PC-9 (cell line): Measurements from ENCODE around the gene ATL1. TPM values are rescaled to one million over a fixed set of nuclear protein-coding genes. Genes with fewer than 3 reads are reported as not detected.
A peak's percentile ranks its signal among the peaks of the same experiment; 100 is the strongest.

Experiments
- BruUV-seq: library from RNA; stranded (reverse); fragments of 400-500 nt; replicated peaks from 2 replicates; lab custom pipeline; 2021; lab: Mats Ljungman, UMichigan
- CTCF ChIA-PET: fragments of 300-600 bp; sonication (Branson Sonifier 250); formaldehyde crosslinking; loops from one replicate; lab custom pipeline; 2022; ENCODE audit warnings: antibody characterized with exemption; lab: Charles Lee
- POLR2A ChIA-PET: fragments of 300-600 bp; sonication (Branson Sonifier 250); formaldehyde crosslinking; loops from one replicate; lab custom pipeline; 2022; ENCODE audit warnings: antibody characterized with exemption; ENCODE audit not compliant: unreplicated experiment; lab: Charles Lee
- DNase-seq, 2 experiments: peaks; one replicate each; pipeline versions ENCODE4 v3.0.0 to v3.0.0-alpha.2; 2015 to 2022; ENCODE audit warnings: mixed read lengths in 1 of 2
- H2AFZ ChIP-seq: fragments of 200-600 bp; sonication (generic); 2 replicates; pipeline ENCODE4 v1.8.1; 2017; ENCODE audit warnings: antibody characterized with exemption
- H3F3A ChIP-seq: fragments of 200-600 bp; sonication (generic); 2 replicates; pipeline ENCODE4 v1.8.1; 2017; ENCODE audit warnings: antibody characterized with exemption, mild to moderate bottlenecking, low read depth; ENCODE audit not compliant: insufficient read depth
- H3K27ac ChIP-seq: fragments of 200-600 bp; sonication (generic); 2 replicates; pipeline ENCODE4 v1.6.1; 2016; ENCODE audit warnings: mixed run types
- H3K27me3 ChIP-seq: fragments of 200-600 bp; sonication (generic); 2 replicates; pipeline ENCODE4 v1.6.1; 2016; ENCODE audit warnings: low read depth, mixed run types; ENCODE audit not compliant: insufficient read depth
- H3K36me3 ChIP-seq: fragments of 200-600 bp; sonication (generic); 2 replicates; pipeline ENCODE4 v1.6.1; 2016; ENCODE audit warnings: low read depth, mixed run types
- H3K4me1 ChIP-seq: fragments of 200-600 bp; sonication (generic); replicated peaks from 2 replicates; pipeline ENCODE4 v1.6.1; 2016; ENCODE audit warnings: mixed run types; ENCODE audit not compliant: insufficient read depth
- H3K4me2 ChIP-seq: fragments of 200-600 bp; sonication (generic); 2 replicates; pipeline ENCODE4 v1.6.1; 2017; ENCODE audit warnings: mixed run types
- H3K4me3 ChIP-seq: fragments of 200-600 bp; sonication (generic); 2 replicates; pipeline ENCODE4 v1.6.1; 2016; ENCODE audit warnings: mixed run types
- H3K79me2 ChIP-seq: fragments of 200-600 bp; sonication (generic); 2 replicates; pipeline ENCODE4 v1.6.1; 2017; ENCODE audit warnings: low read depth, mixed run types
- H3K9me2 ChIP-seq: fragments of 200-600 bp; sonication (generic); 2 replicates; pipeline ENCODE4 v1.8.1; 2017; ENCODE audit warnings: mild to moderate bottlenecking; ENCODE audit not compliant: insufficient read depth
- H3K9me3 ChIP-seq: fragments of 200-600 bp; sonication (generic); 2 replicates; pipeline ENCODE4 v1.8.1; 2016; ENCODE audit warnings: low read depth; ENCODE audit not compliant: insufficient read depth
- H4K20me1 ChIP-seq: fragments of 200-600 bp; sonication (generic); 2 replicates; pipeline ENCODE4 v1.8.1; 2017; ENCODE audit not compliant: insufficient read depth
- EZH2 ChIP-seq: fragments of 200-600 bp; sonication (generic); IDR thresholded peaks from 2 replicates; pipeline ENCODE4 v1.8.0; 2017; ENCODE audit warnings: antibody characterized with exemption, low read depth
- intact Hi-C: fragments of 100-400 bp; cut with micrococcal nuclease; formaldehyde crosslinking; loops from one replicate; pipeline ENCODE4 v1.10.0; 2022; ENCODE audit not compliant: unreplicated experiment
- total RNA-seq: library from RNA; stranded (reverse); gene quantifications from 2 replicates; pipeline ENCODE4 v1.2.3, GENCODE V29; 2021
- TF ChIP-seq, protein P1 (sequence below): fragments of 200-600 bp; sonication (generic); conservative IDR thresholded peaks from 2 replicates; pipeline ENCODE4 v1.6.1; 2017; ENCODE audit warnings: mixed run types, antibody characterized with exemption, mild to moderate bottlenecking, moderate library complexity

Gene ATL1
- total RNA-seq, 1 experiment from 2014 or later = 4.3 TPM

DNA sequence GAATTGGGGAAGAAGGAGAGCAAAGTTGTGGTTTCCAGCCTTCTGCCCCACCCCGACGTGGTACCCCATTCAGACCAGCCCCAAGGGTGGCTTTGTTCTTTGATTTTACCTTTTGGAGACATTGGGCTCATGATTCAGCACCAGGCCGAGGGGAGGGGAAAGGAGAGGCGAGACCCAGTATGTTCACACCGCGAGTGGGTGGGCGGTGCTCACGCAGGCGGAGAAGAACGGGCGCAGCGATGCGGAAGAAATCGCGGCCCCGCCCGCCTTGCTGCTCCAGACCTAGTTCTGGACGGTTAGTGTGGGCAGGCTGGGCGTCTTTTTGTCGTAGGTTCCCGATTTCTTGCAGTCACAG is 963 bp downstream of the ATL1 start:
- Histone ChIP-seq H3K9me3 (no peaks in the 10 kb centered on the region), H3K27me3 (peaks cover 8% of the 10 kb centered on the region; the same call in 1 of the 2 replicates), H4K20me1 (no peaks in the 10 kb centered on the region), H3K27ac (no peak overlapping the region), H2AFZ (peak overlapping the region; percentile 84), H3K79me2 (no peaks in the 10 kb centered on the region), H3K9me2 (no peaks in the 10 kb centered on the region), H3K36me3 (no peaks in the 10 kb centered on the region), H3K4me2 (peak overlapping the region; percentile 98), H3K4me3 (peak overlapping the region; percentile 74), H3F3A (no peaks in the 10 kb centered on the region; the same call in 1 of the 2 replicates), H3K4me1 (no peaks in the 10 kb centered on the region)
- CTCF ChIA-PET = no interaction called here
- no TSS peak for BruUV-seq
- TF ChIP-seq, protein P1, sequence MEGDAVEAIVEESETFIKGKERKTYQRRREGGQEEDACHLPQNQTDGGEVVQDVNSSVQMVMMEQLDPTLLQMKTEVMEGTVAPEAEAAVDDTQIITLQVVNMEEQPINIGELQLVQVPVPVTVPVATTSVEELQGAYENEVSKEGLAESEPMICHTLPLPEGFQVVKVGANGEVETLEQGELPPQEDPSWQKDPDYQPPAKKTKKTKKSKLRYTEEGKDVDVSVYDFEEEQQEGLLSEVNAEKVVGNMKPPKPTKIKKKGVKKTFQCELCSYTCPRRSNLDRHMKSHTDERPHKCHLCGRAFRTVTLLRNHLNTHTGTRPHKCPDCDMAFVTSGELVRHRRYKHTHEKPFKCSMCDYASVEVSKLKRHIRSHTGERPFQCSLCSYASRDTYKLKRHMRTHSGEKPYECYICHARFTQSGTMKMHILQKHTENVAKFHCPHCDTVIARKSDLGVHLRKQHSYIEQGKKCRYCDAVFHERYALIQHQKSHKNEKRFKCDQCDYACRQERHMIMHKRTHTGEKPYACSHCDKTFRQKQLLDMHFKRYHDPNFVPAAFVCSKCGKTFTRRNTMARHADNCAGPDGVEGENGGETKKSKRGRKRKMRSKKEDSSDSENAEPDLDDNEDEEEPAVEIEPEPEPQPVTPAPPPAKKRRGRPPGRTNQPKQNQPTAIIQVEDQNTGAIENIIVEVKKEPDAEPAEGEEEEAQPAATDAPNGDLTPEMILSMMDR = no peak
- peak in 1 of 2 experiments; percentile 35 for DNase-seq
- POLR2A ChIA-PET = no interaction called here
- intact Hi-C loops = no loop called here

DNA sequence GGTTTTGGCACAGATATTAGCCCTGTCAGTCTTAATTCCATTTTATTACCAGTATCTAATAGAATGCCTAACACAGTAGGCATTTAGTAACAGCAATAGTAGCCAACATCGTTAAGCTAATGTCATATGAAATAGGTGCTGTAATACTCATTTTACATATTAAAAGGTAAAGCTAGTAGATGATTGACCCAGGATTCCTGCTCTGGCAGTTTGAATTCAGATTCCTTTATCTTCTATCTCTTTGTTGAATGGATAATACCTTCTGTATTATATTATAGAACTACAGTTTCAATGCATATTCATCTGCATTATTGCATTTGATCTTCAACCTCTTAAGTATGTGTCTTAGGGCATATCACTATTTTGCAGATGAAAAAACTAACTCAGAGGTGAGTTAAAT is 2.9 kb downstream of the ATL1 start:
- no peak for DNase-seq
- Histone ChIP-seq H3K4me1 (no peaks in the 10 kb centered on the region), H3K9me3 (no peaks in the 10 kb centered on the region), H2AFZ (no peak overlapping the region), H3K4me3 (no peak overlapping the region), H3K27ac (no peak overlapping the region), H4K20me1 (no peaks in the 10 kb centered on the region), H3K27me3 (peaks cover 8% of the 10 kb centered on the region; the same call in 1 of the 2 replicates), H3K9me2 (no peaks in the 10 kb centered on the region), H3K36me3 (no peaks in the 10 kb centered on the region), H3K4me2 (no peak overlapping the region), H3K79me2 (no peaks in the 10 kb centered on the region), H3F3A (no peaks in the 10 kb centered on the region; the same call in 1 of the 2 replicates)
- BruUV-seq = no TSS peak
- POLR2A ChIA-PET = no interaction called here
- CTCF ChIA-PET = no interaction called here
- intact Hi-C loops = no loop called here
- TF ChIP-seq EZH2 = no peak
- TF ChIP-seq, protein P1 = no peak

DNA sequence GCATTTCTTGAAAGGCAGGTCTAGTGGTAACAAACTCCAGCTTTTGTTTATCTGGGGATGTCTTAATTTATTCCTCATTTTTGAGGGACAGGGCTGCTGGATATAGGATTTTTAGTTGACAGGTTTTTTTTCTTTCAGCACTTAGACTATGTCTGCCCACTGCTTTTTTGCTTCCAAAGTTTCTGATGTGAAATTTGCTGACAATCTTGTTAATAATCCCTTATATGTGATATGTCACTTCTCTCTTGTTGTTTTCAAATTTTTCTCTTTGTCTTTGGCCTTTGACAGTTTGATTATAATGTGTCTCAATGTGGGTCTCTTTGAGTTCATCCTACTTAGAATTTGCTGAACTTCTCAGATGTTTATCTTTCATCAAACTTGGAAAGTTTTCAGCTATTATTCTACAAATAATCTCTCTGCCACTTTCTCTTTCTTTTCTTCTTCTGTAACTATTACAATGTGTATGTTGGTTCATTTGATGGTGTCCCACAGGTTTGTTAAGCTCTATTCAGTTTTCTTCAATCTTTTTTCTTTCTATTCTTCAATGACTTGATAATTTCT is 9.8 kb downstream of the ATL1 start:
- Histone ChIP-seq H3K27ac (no peak overlapping the region), H4K20me1 (no peaks in the 10 kb centered on the region), H3K4me3 (no peak overlapping the region), H3F3A (no peaks in the 10 kb centered on the region), H3K9me3 (peaks cover 18% of the 10 kb centered on the region), H3K36me3 (no peaks in the 10 kb centered on the region), H3K27me3 (no peaks in the 10 kb centered on the region), H2AFZ (no peak overlapping the region), H3K4me1 (no peaks in the 10 kb centered on the region; the same call in 1 of the 2 replicates), H3K9me2 (no peaks in the 10 kb centered on the region), H3K4me2 (no peak overlapping the region), H3K79me2 (no peaks in the 10 kb centered on the region)
- TF ChIP-seq, protein P1 = no peak
- no peak for TF ChIP-seq EZH2
- CTCF ChIA-PET = interaction anchor here (0.7 kb wide), 1 partner anchor 190 kb away, joined by 3 read pairs; no protein-coding TSS in a partner anchor
- POLR2A ChIA-PET = no interaction called here
- BruUV-seq = no TSS peak
- no peak for DNase-seq
- intact Hi-C loops = no loop called here
